K562 (cell line): ENCODE measurements around the gene SF3A2. TPM values are rescaled to one million over a fixed set of nuclear protein-coding genes. Genes with fewer than 3 reads are reported as not detected.

Experiments used
- ATAC-seq: fragments of 200-7000 bp; cut with Tn5 transposase; 3 replicates; pipeline ENCODE4 v1.9.1; 2020; ENCODE audit warnings: moderate library complexity
- BruUV-seq: library from RNA; stranded (reverse); fragments of 400-500 nt; replicated peaks from 2 replicates; lab custom pipeline; 2021; lab: Mats Ljungman, UMichigan
- CTCF ChIA-PET: fragments of 300-600 bp; formaldehyde crosslinking; extraction: SDS; loops from one replicate; lab custom pipeline; 2021; ENCODE audit warnings: low intra/inter-chr PET ratio; lab: Yijun Ruan, JAX
- POLR2A ChIA-PET: fragments of 300-600, 350-650 bp; sonication (Branson Sonifier 250); formaldehyde crosslinking; extraction: SDS; loops from one replicate; lab custom pipeline; 2021; ENCODE audit warnings: antibody characterized with exemption, inconsistent platforms; lab: Yijun Ruan, JAX
- DNase-seq, 4 experiments: peaks; one replicate each; pipeline versions ENCODE4 v3.0.0 to v3.0.0-alpha.2; 2011 to 2018; ENCODE audit warnings: low spot score in 3 of 4, mixed read lengths in 3 of 4; ENCODE audit errors: extremely low read depth in 1 of 4
- FAIRE-seq: peaks from 2 replicates; lab custom pipeline; 2011; peaks lifted over from hg19 to GRCh38; lab: Jason Lieb, UNC
- H2AFZ ChIP-seq: 2 replicates; pipeline ENCODE4 v1.6.0; 2011; ENCODE audit warnings: low read depth, low read length, control low read depth, inconsistent platforms
- H3K27ac ChIP-seq: fragments of 200-600 bp; 3 replicates; pipeline ENCODE4 v1.8.0; 2011; ENCODE audit warnings: low read depth, mild to moderate bottlenecking, control low read depth, inconsistent platforms, low read length, moderate library complexity, mixed read lengths; ENCODE audit errors: extremely low read depth
- H3K27me3 ChIP-seq, 2 experiments: fragments of 300-600 bp in 1 of 2; 2 replicates in 1 of 2; 3 replicates in 1 of 2; pipeline versions ENCODE4 v1.6.0 to v1.8.0; 2011; ENCODE audit warnings: inconsistent platforms in 2 of 2, low read length in 2 of 2, mild to moderate bottlenecking in 1 of 2, mixed read lengths in 1 of 2, moderate library complexity in 1 of 2; ENCODE audit not compliant: control insufficient read depth in 2 of 2, insufficient read depth in 2 of 2
- H3K36me3 ChIP-seq: fragments of 300-600 bp; 3 replicates; pipeline ENCODE4 v1.8.0; 2011; ENCODE audit warnings: mild to moderate bottlenecking, low read length, inconsistent platforms; ENCODE audit not compliant: control insufficient read depth, insufficient read depth
- H3K4me1 ChIP-seq, 2 experiments: fragments of 200-600 bp in 1 of 2; replicated peaks in 1 of 2; 2 replicates in 1 of 2; 3 replicates in 1 of 2; pipeline versions ENCODE4 v1.5.1 to v1.8.0; 2011; ENCODE audit warnings: inconsistent platforms in 2 of 2, low read length in 2 of 2, mild to moderate bottlenecking in 1 of 2, mixed read lengths in 1 of 2, moderate library complexity in 1 of 2; ENCODE audit not compliant: control insufficient read depth in 2 of 2, insufficient read depth in 2 of 2
- H3K4me2 ChIP-seq: 2 replicates; pipeline ENCODE4 v1.6.1; 2011; ENCODE audit warnings: low read length, control low read depth, inconsistent platforms, mixed read lengths; ENCODE audit not compliant: insufficient read depth
- H3K4me3 ChIP-seq: fragments of 200-600 bp; sonication (generic), shearing (Covaris generic); 2 replicates; pipeline ENCODE4 v1.5.1; 2016; ENCODE audit warnings: control low read depth, inconsistent platforms
- H3K79me2 ChIP-seq: fragments of 200-600 bp; 3 replicates; pipeline ENCODE4 v1.8.0; 2011; ENCODE audit warnings: low read length, inconsistent platforms; ENCODE audit not compliant: control insufficient read depth, insufficient read depth
- H3K9ac ChIP-seq, 2 experiments: 2 replicates each; pipeline versions ENCODE4 v1.6.0 to v1.6.1; 2011; ENCODE audit warnings: low read depth in 2 of 2, low read length in 2 of 2, control low read depth in 1 of 2, inconsistent platforms in 1 of 2, mild to moderate bottlenecking in 1 of 2, mixed read lengths in 1 of 2; ENCODE audit not compliant: insufficient read depth in 1 of 2
- H3K9me1 ChIP-seq: one replicate; pipeline ENCODE4 v1.6.0; 2011; ENCODE audit warnings: inconsistent platforms, mild to moderate bottlenecking, low read length, moderate library complexity; ENCODE audit not compliant: control insufficient read depth, insufficient read depth
- H3K9me3 ChIP-seq: replicated peaks from 2 replicates; pipeline ENCODE4 v1.5.1; 2011; ENCODE audit warnings: low read depth, low read length, inconsistent platforms; ENCODE audit not compliant: control insufficient read depth, insufficient read depth
- H4K20me1 ChIP-seq: replicated peaks from 2 replicates; pipeline ENCODE4 v1.6.1; 2011; ENCODE audit warnings: low read length, inconsistent platforms, mixed read lengths; ENCODE audit not compliant: control insufficient read depth, insufficient read depth
- BHLHE40 ChIP-seq: IDR thresholded peaks from 2 replicates; pipeline ENCODE4 v1.6.1; 2011; ENCODE audit warnings: low read length, improper control_type of control experiment
- C11orf30 ChIP-seq: fragments of 450-650 bp; IDR thresholded peaks from 2 replicates; pipeline ENCODE4 v1.6.1; 2016; ENCODE audit warnings: low read depth, mild to moderate bottlenecking
- CBFB ChIP-seq: sonication (generic); formaldehyde crosslinking; IDR thresholded peaks from 2 replicates; pipeline ENCODE4 v1.4.0; 2020; ENCODE audit warnings: mild to moderate bottlenecking, missing genetic modification reagents
- CREBBP ChIP-seq: IDR thresholded peaks from one replicate; pipeline ENCODE4 v1.6.1; 2012; ENCODE audit warnings: low read depth, mild to moderate bottlenecking, control low read depth, inconsistent platforms, low read length
- GABPB1 ChIP-seq: sonication (generic); formaldehyde crosslinking; IDR thresholded peaks from 2 replicates; pipeline ENCODE4 v1.8.0; 2022; ENCODE audit warnings: mild to moderate bottlenecking, missing genetic modification reagents
- GABPB2 ChIP-seq: fragments of 250-450 bp; sonication (Bioruptor Pico); conservative IDR thresholded peaks from 2 replicates; pipeline ENCODE4 v1.5.1; 2021; ENCODE audit warnings: mild to moderate bottlenecking
- RBM22 ChIP-seq: fragments of 200-400 bp; formaldehyde crosslinking; IDR thresholded peaks from 2 replicates; pipeline ENCODE4 v1.6.1; 2018; ENCODE audit warnings: low read length, low read depth; ENCODE audit not compliant: poor library complexity, severe bottlenecking
- TRIM25 ChIP-seq: fragments of 450-650 bp; IDR thresholded peaks from 2 replicates; pipeline ENCODE4 v1.7.0; 2016; ENCODE audit warnings: borderline replicate concordance
- ZKSCAN8 ChIP-seq: fragments of 200-800 bp; sonication (Bioruptor generic); IDR thresholded peaks from 2 replicates; pipeline ENCODE4 v1.6.1; 2016; ENCODE audit warnings: missing genetic modification characterization, missing compliant biosample characterization
- ZNF24 ChIP-seq: fragments of 450-650 bp; IDR thresholded peaks from 2 replicates; pipeline ENCODE4 v1.6.1; 2016
- ZNF511 ChIP-seq: sonication (generic); formaldehyde crosslinking; IDR thresholded peaks from 2 replicates; pipeline ENCODE4 v1.8.0; 2022; ENCODE audit warnings: mild to moderate bottlenecking, missing genetic modification reagents
- ZNF609 ChIP-seq: sonication (generic); formaldehyde crosslinking; IDR thresholded peaks from 2 replicates; pipeline ENCODE4 v1.8.1; 2023; ENCODE audit warnings: missing genetic modification reagents, mild to moderate bottlenecking, borderline replicate concordance
- WGBS: fragments of 100-300 bp; shearing (Covaris generic); methylation state at CpG from one replicate; pipeline ENCODE4 v1.1.6; 2016; ENCODE audit warnings: low coverage, mixed read lengths; ENCODE audit not compliant: insufficient coverage; ENCODE audit errors: missing lambda C conversion rate; 5-methylcytosine and 5-hydroxymethylcytosine counted together
- in situ Hi-C: fragments of 300-500 bp; cut with MboI; formaldehyde crosslinking; loops from 4 replicates; pipeline ENCODE4 v1.15.0; 2018; ENCODE audit warnings: inconsistent platforms, mixed read lengths
- intact Hi-C: fragments of 100-400 bp; cut with micrococcal nuclease; formaldehyde crosslinking; loops from 2 replicates; pipeline ENCODE4 v1.14.2; 2022
- polyA plus RNA-seq, 8 experiments: library from polyadenylated mRNA; depleted of rRNA in 4 of 8; stranded (reverse) in 5 of 8; unstranded in 3 of 8; fragments of >200 nt; fragmentation: Nextera tagmentation in 2 of 8; fragmentation: Illumina TruSeq in 1 of 8; extraction: Ambion mirVana in 2 of 8; extraction: Trizol in 1 of 8; gene quantifications; 2 replicates each; pipeline versions ENCODE4 v1.2.1 to v1.2.3, GENCODE V29; 2011 to 2014; ENCODE audit warnings: inconsistent platforms in 1 of 8, missing spikeins in 1 of 8
- total RNA-seq, 7 experiments: library from RNA; depleted of rRNA in 6 of 7; stranded (reverse); fragments of >200 nt in 6 of 7; fragmentation: Illumina TruSeq in 2 of 7; extraction: Trizol in 2 of 7; gene quantifications; 2 replicates each; pipeline versions ENCODE4 v1.2.1 to v1.2.3, GENCODE V29; 2011 to 2021; ENCODE audit warnings: low replicate concordance in 1 of 7

Gene SF3A2
- total and polyA plus RNA-seq, 9 of the 15 experiments (the other 6 are each of a cell fraction or from before 2014, with no cell fraction given): 0.17 to 194 (median 22.8) TPM

- no peaks in the 10 kb centered on the region for H3K9me3 ChIP-seq
- no TSS peak for BruUV-seq
- intact Hi-C loops: no loop called here
- H3K36me3 ChIP-seq: peaks cover 95% of the 10 kb centered on the region; the same call in 2 of the 3 replicates
- H3K27ac ChIP-seq: no peak overlapping the region
- no peak overlapping the region for H3K4me2 ChIP-seq
- 0 out of 2 replicates have a peak, but pooled peaks cover 5% of the 10 kb centered on the region for H4K20me1 ChIP-seq
- H3K4me3 ChIP-seq: no peak overlapping the region
- FAIRE-seq (no peak), DNase-seq (no peak), ATAC-seq (no peak)
- H3K4me1 ChIP-seq: peaks cover 0 to 33% of the 10 kb centered on the region in 2 experiments; a peak in 3 of 5 replicates
- H3K9ac ChIP-seq: peak overlapping the region in 1 of 2 experiments; percentile 45; a peak in 1 of 4 replicates
- WGBS: 96% methylated on average over 33 of the region's 43 CpGs
- H3K9me1 ChIP-seq: no peaks in the 10 kb centered on the region
- POLR2A ChIA-PET: interaction anchor here (0.6 to 1.2 kb wide), 5 partner anchors 13 to 165 kb away, joined by 3 to 4 read pairs (median 3); partner anchors contain the start of gene PLEKHJ1
- in situ Hi-C loops: no loop called here
- CTCF ChIA-PET: no interaction called here
- H3K27me3 ChIP-seq: no peaks in the 10 kb centered on the region
- no peaks in the 10 kb centered on the region for H3K79me2 ChIP-seq
- no peak overlapping the region for H2AFZ ChIP-seq
- TF ChIP-seq C11orf30 (peak; percentile 19; the same call in 1 of the 2 replicates), ZNF24 (no peak), TRIM25 (no peak), ZNF609 (CRISPR knock-in tag) (no peak), ZNF511 (CRISPR knock-in tag) (no peak), GABPB2 (CRISPR knock-in tag) (no peak), ZKSCAN8 (CRISPR knock-in tag) (no peak), RBM22 (peak; percentile 59), GABPB1 (no peak), BHLHE40 (no peak), CREBBP (no peak), CBFB (CRISPR knock-in tag) (no peak)
These were observed 20.0 kb upstream of the SF3A2 start for GRCh38 chr19:2216361-2217225.
